ELR (cell line): ENCODE results near the gene COLEC11.

Source experiments
- DNase-seq: peaks from one replicate; pipeline ENCODE4 v3.0.0-alpha.2; 2015; ENCODE audit warnings: low read depth

The COLEC11 gene

GRCh38 chr2:3585261-3586109 lies 9.4 kb upstream of the COLEC11 start:
- peak; percentile 74 for DNase-seq

GRCh38 chr2:3586220-3586619 lies 8.7 kb upstream of the COLEC11 start:
- DNase-seq: no peak

- DNase-seq: no peak
These were observed 7.9 kb upstream of the COLEC11 start for GRCh38 chr2:3587021-3587420.

GRCh38 chr2:3587432-3587831 lies 7.5 kb upstream of the COLEC11 start:
- DNase-seq: no peak

- no peak for DNase-seq
These were observed 6.8 kb upstream of the COLEC11 start for GRCh38 chr2:3588084-3588483.

- DNase-seq: no peak
These were observed 5.8 kb upstream of the COLEC11 start for GRCh38 chr2:3589086-3589485.

GRCh38 chr2:3595404-3595803 lies 492 bp downstream of the COLEC11 start:
- no peak for DNase-seq

- no peak for DNase-seq
These were observed 1.1 kb downstream of the COLEC11 start for GRCh38 chr2:3595985-3596384.

GRCh38 chr2:3596901-3597417 lies 2.0 kb downstream of the COLEC11 start:
- DNase-seq: no peak

- DNase-seq: no peak
These were observed 2.7 kb downstream of the COLEC11 start for GRCh38 chr2:3597567-3597966.

GRCh38 chr2:3598197-3598910 lies 3.4 kb downstream of the COLEC11 start:
- no peak for DNase-seq

- DNase-seq: no peak
These were observed 4.3 kb downstream of the COLEC11 start for GRCh38 chr2:3598912-3599854.

GRCh38 chr2:3600256-3600855 lies 5.4 kb downstream of the COLEC11 start:
- DNase-seq: no peak

GRCh38 chr2:3601561-3602271 lies 6.8 kb downstream of the COLEC11 start:
- DNase-seq: no peak

- DNase-seq: no peak
These were observed 7.8 kb downstream of the COLEC11 start for GRCh38 chr2:3602553-3603339.

- DNase-seq: no peak
These were observed 8.8 kb downstream of the COLEC11 start for GRCh38 chr2:3603536-3604206.

- no peak for DNase-seq
These were observed 9.4 kb downstream of the COLEC11 start for GRCh38 chr2:3604207-3604877.

GRCh38 chr2:3604991-3605961 lies 10.4 kb downstream of the COLEC11 start:
- DNase-seq: no peak
